ENCODE results near the gene XPO1. TPM values are rescaled to one million over a fixed set of nuclear protein-coding genes. Genes with fewer than 3 reads are reported as not detected.
"Not testable (repeated sequence)": the region's sequence is repeated elsewhere in the genome, so short reads cannot be mapped to it uniquely, and the experiment has no call there.

XPO1 gene, protein sequence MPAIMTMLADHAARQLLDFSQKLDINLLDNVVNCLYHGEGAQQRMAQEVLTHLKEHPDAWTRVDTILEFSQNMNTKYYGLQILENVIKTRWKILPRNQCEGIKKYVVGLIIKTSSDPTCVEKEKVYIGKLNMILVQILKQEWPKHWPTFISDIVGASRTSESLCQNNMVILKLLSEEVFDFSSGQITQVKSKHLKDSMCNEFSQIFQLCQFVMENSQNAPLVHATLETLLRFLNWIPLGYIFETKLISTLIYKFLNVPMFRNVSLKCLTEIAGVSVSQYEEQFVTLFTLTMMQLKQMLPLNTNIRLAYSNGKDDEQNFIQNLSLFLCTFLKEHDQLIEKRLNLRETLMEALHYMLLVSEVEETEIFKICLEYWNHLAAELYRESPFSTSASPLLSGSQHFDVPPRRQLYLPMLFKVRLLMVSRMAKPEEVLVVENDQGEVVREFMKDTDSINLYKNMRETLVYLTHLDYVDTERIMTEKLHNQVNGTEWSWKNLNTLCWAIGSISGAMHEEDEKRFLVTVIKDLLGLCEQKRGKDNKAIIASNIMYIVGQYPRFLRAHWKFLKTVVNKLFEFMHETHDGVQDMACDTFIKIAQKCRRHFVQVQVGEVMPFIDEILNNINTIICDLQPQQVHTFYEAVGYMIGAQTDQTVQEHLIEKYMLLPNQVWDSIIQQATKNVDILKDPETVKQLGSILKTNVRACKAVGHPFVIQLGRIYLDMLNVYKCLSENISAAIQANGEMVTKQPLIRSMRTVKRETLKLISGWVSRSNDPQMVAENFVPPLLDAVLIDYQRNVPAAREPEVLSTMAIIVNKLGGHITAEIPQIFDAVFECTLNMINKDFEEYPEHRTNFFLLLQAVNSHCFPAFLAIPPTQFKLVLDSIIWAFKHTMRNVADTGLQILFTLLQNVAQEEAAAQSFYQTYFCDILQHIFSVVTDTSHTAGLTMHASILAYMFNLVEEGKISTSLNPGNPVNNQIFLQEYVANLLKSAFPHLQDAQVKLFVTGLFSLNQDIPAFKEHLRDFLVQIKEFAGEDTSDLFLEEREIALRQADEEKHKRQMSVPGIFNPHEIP (N-terminal part only)
- total RNA-seq (94.8 and 160 TPM in 2 replicates), polyA plus RNA-seq (80.6 and 103 TPM in 2 replicates)

DNA sequence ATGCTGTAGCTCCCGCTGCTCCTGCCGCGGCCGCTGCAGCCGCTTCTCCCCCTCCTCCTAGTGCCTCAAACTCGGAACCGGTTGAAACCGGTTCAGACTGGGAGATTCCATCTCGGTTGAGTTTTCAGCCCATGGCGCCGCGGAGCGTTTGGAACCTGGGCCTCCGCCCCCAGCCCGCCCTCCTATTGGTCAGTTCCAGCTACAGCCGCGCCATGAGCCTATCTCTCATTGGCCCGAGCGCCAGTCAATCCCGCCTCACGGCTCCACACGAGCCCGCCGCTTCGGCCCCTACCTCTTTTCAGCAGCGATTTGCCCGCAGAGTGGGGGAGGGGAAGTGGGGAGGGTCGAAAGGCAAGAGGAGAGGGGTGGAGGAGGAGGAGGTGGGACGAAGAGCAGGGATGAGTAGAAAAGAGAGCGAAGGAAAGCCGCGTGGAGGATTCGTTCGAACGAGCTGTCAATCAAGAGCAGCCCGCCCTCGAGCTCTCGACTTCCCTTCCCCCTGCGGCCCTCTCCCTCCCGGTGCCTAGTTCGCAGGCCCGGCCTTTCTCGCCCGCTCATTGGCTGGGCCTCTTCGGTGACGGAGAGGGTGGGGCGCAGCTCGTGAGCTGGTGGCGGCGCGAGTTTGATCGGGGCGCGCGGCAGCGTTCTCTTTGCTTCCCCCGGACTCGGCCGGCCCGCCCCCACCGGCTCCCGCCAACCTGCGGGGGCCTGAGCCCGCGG, at the start of gene XPO1:
XPO1 (minus strand) TSS at position 157 of the 720 bp plus-strand sequence. CDS start 4,459 bp downstream, outside the sequence.
- H3K9me3 ChIP-seq (ENCODE audit: low read depth): no peaks in the 10 kb centered on the region
- H3K27me3 ChIP-seq: no peaks in the 10 kb centered on the region
- H3K4me1 ChIP-seq (ENCODE audit: low read depth): peaks cover 13% of the 10 kb centered on the region
- TF ChIP-seq, protein P1, sequence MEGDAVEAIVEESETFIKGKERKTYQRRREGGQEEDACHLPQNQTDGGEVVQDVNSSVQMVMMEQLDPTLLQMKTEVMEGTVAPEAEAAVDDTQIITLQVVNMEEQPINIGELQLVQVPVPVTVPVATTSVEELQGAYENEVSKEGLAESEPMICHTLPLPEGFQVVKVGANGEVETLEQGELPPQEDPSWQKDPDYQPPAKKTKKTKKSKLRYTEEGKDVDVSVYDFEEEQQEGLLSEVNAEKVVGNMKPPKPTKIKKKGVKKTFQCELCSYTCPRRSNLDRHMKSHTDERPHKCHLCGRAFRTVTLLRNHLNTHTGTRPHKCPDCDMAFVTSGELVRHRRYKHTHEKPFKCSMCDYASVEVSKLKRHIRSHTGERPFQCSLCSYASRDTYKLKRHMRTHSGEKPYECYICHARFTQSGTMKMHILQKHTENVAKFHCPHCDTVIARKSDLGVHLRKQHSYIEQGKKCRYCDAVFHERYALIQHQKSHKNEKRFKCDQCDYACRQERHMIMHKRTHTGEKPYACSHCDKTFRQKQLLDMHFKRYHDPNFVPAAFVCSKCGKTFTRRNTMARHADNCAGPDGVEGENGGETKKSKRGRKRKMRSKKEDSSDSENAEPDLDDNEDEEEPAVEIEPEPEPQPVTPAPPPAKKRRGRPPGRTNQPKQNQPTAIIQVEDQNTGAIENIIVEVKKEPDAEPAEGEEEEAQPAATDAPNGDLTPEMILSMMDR (IDR thresholded peaks at IDR 0.05; ENCODE audit: low read depth, low read length): no peak
- peak; percentile 100 for DNase-seq (ENCODE audit: low read depth in 1 of 2, low spot score in 1 of 2)
- H3K4me3 ChIP-seq: peak within 1 kb of the TSS; percentile 92
- H3K27ac ChIP-seq: peak within 1 kb of the TSS; percentile 97
- no peaks in the 10 kb centered on the region for H3K36me3 ChIP-seq

DNA sequence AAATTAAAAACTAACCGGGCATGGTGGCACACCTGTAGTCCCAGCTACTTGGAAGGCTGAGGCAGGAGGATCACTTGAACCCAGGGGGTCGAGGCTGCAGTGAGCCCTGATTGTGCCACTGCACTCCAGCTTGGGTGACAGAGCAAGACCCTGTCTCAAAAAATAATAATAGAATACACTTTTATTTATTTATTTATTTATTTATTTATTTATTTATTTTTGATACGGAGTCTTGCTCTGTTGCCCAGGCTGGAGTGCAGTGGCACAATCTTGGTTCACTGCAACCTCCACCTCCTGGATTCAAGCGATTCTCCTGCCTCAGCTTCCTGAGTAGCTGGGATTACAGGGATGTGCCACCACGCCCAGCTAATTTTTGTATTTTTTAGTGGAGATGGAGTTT, 48.8 kb upstream of the XPO1 start:
- not testable (repeated sequence) for H3K4me1 ChIP-seq (ENCODE audit: low read depth); H3K9me3 ChIP-seq (ENCODE audit: low read depth); H3K27ac ChIP-seq; DNase-seq (ENCODE audit: low read depth in 1 of 2, low spot score in 1 of 2); H3K4me3 ChIP-seq; H3K27me3 ChIP-seq; H3K36me3 ChIP-seq

DNA sequence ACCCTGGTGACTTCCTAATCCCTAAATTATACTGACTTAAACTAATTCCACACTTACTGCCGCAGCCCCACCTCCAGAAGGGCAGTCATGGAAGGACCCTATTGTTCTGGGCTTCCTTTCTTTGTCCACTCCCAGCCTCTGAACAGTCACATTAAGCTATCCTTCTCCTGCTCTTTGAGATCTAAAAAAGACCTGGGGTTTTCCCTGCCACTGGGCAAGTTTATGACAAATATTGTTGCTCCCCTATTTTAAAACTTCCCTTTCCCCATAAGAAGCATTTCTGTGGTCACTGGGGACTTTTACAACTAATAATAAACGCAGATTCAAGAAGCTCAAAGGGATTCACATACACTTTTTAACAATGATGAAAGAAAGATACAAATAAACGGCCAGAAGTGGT, 47.2 kb upstream of the XPO1 start:
- Histone ChIP-seq H3K4me1 (ENCODE audit: low read depth) (peaks cover 6% of the 10 kb centered on the region), H3K9me3 (ENCODE audit: low read depth) (no peaks in the 10 kb centered on the region), H3K36me3 (no peaks in the 10 kb centered on the region), H3K27ac (no peak overlapping the region), H3K4me3 (no peak overlapping the region), H3K27me3 (no peaks in the 10 kb centered on the region)
- no peak for DNase-seq (ENCODE audit: low read depth in 1 of 2, low spot score in 1 of 2)
- TF ChIP-seq, protein P1 (IDR thresholded peaks at IDR 0.05; ENCODE audit: low read depth, low read length): no peak

DNA sequence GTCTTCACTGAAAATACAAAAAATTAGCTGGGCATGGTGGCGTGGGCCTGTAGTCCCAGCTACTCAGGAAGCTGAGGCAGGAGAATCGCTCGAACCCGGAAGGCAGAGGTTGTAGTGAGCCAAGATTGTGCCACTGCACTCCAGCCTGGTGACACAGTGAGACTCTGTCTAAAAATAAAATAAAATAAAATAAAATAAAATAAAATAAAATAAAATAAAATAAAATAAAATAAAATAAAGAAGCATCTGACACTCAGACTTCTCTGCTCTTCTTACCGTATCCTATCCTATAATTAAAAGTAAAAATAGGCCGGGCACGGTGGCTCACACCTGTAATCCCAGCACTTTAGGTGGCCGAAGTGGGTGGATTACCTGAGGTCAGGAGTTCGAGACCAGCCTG, 46.2 kb upstream of the XPO1 start:
- not testable (repeated sequence) for H3K36me3 ChIP-seq; H3K4me3 ChIP-seq; H3K27me3 ChIP-seq; DNase-seq (ENCODE audit: low read depth in 1 of 2, low spot score in 1 of 2); H3K9me3 ChIP-seq (ENCODE audit: low read depth); H3K4me1 ChIP-seq (ENCODE audit: low read depth); H3K27ac ChIP-seq

DNA sequence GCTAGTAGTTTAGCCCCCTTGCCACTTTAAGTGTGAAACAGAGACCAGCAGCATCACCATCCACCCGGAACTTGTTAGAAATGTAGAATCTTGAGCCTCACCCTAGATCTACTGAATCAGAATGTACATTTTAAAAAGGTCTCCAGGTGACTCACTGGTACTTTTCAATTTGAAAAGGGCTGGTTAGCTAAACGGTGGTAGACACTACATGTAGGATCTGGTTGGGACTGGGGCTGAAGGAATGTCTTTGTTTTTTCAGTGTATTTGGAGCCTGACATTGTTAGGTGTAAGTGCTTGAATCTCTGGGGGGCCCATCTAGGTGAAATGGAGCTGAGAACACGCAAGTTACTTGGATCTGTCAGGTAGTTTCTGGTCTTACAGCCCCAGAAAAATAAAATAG, 44.0 kb upstream of the XPO1 start:
- Histone ChIP-seq H3K36me3 (no peaks in the 10 kb centered on the region), H3K4me1 (ENCODE audit: low read depth) (peaks cover 6% of the 10 kb centered on the region), H3K4me3 (no peak overlapping the region), H3K27ac (no peak overlapping the region), H3K9me3 (ENCODE audit: low read depth) (no peaks in the 10 kb centered on the region), H3K27me3 (no peaks in the 10 kb centered on the region)
- no peak for DNase-seq (ENCODE audit: low read depth in 1 of 2, low spot score in 1 of 2)
- TF ChIP-seq, protein P1 (IDR thresholded peaks at IDR 0.05; ENCODE audit: low read depth, low read length): no peak

DNA sequence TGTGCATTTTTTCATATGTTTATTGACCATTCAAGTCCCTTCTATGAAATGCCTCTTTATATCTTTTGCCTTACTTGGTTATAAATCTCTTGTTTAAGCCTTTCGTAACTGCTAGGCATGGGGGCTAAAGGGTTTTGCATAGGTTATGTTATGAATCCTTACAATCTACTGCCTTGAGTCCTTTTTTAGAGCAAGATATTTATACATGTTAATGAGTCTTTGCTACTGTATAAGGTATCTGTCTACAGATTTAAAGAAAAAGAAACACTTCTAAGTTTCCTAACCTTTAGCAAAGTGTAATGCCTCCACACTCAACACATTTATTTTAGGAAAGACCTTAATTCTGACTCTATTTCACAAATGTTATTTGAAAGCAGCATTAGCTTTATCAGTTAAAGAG, 43.6 kb upstream of the XPO1 start:
- Histone ChIP-seq H3K4me3 (no peak overlapping the region), H3K9me3 (ENCODE audit: low read depth) (no peaks in the 10 kb centered on the region), H3K27me3 (no peaks in the 10 kb centered on the region), H3K36me3 (no peaks in the 10 kb centered on the region), H3K4me1 (ENCODE audit: low read depth) (peaks cover 6% of the 10 kb centered on the region), H3K27ac (no peak overlapping the region)
- TF ChIP-seq, protein P1 (IDR thresholded peaks at IDR 0.05; ENCODE audit: low read depth, low read length): no peak
- no peak for DNase-seq (ENCODE audit: low read depth in 1 of 2, low spot score in 1 of 2)
